ENCODE data around the gene GRAMD1B.

DNA sequence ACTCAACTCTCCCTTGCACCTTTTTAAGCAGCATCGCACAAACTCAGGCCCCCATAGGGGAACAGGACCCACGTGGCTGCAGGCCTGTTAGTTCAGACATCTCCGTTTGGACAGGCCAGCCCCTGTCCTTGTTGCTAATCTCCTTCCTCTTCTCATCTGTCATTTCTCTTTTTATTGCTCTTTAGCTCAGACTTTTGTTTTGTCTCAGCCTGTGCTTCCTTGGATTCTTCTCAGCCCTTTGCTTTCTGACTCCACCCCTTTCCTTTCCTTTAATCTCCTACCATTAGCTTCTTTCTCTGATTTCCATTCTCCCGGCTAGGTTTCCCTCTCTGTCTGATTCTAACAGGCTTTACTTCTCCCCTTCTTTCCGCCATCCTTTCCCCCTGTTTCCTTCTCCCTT, 155.6 kb downstream of the GRAMD1B start:
- TF ChIP-seq, protein P1, sequence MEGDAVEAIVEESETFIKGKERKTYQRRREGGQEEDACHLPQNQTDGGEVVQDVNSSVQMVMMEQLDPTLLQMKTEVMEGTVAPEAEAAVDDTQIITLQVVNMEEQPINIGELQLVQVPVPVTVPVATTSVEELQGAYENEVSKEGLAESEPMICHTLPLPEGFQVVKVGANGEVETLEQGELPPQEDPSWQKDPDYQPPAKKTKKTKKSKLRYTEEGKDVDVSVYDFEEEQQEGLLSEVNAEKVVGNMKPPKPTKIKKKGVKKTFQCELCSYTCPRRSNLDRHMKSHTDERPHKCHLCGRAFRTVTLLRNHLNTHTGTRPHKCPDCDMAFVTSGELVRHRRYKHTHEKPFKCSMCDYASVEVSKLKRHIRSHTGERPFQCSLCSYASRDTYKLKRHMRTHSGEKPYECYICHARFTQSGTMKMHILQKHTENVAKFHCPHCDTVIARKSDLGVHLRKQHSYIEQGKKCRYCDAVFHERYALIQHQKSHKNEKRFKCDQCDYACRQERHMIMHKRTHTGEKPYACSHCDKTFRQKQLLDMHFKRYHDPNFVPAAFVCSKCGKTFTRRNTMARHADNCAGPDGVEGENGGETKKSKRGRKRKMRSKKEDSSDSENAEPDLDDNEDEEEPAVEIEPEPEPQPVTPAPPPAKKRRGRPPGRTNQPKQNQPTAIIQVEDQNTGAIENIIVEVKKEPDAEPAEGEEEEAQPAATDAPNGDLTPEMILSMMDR (IDR thresholded peaks at IDR 0.05), result no peak
- TF ChIP-seq POLR2A (IDR thresholded peaks at IDR 0.05), result no peak
